NCI-H1092 treated with DMSO at 0.1 percent for 48 hours (cell line): ENCODE measurements around the gene HTATSF1.

Experiments used
- DNase-seq: peaks from one replicate; lab custom pipeline; 2025; lab: John Stamatoyannopoulos, UW

The HTATSF1 gene

DNA sequence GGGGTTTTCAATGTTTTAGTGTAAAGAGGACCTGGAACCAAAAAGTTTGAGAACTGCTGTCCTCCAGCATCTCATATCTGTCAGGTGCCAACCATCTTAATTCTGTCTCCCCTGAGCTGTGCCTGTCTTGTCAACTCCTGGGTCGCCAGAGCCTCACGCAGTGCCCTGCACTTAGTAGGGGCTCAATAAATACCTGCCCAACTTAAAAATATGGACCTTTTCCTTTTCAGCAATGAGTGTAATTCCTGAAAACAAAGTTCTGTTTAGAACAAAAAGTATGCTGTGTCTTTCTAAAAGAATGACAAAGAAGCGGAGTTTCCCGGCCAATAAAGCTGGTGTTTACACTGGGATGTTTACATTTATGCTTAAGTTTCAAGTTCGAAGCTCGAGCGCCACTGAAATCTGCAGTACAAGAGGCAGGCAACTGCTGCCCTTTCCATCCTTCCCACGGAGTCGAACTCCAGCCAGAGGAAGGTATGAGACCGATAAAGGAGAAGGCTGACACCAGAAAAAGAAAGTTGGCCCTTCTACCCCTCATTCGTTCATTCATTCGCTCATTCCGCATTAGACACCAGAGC, 1.1 kb upstream of the HTATSF1 start:
- no peak for DNase-seq

- DNase-seq, result peak; percentile 91
These were observed 432 bp upstream of the HTATSF1 start for GRCh38 chrX:136496764-136497555.

GRCh38 chrX:136519069-136519468, 21.7 kb downstream of the HTATSF1 start:
- DNase-seq, result no peak

DNA sequence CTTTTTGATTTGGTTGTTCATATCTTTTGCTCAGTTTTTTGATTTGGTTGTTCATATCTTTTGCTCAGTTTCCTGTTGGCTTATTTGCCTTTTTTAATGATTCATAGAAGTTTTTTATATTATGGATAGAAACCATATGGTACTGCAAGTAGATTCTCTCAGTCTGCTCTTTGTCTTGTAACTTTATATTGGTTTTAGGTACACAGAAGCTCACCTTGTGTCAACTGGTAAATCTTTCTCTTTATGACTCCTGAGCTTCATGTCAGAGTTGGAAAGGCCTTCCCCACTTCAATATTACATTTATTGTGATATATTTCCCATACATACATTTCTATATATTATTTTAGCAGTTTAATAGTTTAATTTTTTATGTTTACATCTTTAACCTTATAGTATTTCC, 26.4 kb downstream of the HTATSF1 start:
- no peak for DNase-seq

GRCh38 chrX:136525738-136526606, 28.6 kb downstream of the HTATSF1 start:
- DNase-seq, result peak; percentile 20

- DNase-seq, result no peak
These were observed 31.4 kb downstream of the HTATSF1 start for GRCh38 chrX:136528645-136529315.

- DNase-seq, result no peak
These were observed 32.4 kb downstream of the HTATSF1 start for GRCh38 chrX:136529795-136530194.

DNA sequence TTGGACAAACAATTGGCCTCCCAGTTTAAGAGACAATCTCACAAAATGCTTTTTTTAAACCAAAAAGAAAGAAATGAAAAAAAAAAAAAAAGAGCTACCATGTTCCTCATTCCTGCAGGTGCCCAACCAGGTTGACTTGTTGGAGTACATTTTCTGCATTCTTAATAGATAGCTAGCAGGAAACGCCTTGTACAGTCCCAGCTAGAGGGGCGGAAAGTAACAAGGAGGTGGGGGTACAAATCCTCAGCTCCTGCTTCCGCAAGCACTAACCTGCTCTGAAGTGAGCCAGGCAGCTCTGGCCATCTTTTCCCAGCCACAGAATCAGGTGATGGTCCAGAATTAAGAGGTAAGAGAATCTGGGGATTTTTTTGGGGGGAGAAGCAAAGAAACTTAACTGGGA, 34.6 kb downstream of the HTATSF1 start, which contains the start of gene VGLL1:
TSS of gene VGLL1 (plus strand) at position 265 of the 400 bp plus-strand sequence. CDS start 3,806 bp downstream, outside the sequence.
- DNase-seq, result no peak

DNA sequence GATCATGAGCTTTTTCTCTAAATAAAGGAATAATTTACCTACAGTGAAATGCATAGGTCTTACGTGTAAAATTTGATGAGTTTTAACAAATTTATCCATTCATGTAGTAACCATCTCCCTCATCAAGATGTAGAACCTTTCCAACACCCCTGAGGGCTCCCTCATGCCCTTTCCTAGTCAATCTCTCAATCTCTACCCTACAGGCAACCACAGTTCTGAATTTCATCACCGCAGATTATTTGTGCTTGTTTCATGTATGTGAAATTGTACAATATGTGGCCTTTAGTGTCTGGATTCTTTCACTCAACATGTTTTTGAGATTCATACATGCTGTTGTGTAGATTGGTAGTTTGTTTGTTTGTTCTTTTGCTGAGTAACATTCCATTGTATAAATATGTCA, 36.7 kb downstream of the HTATSF1 start:
- DNase-seq, result no peak

DNA sequence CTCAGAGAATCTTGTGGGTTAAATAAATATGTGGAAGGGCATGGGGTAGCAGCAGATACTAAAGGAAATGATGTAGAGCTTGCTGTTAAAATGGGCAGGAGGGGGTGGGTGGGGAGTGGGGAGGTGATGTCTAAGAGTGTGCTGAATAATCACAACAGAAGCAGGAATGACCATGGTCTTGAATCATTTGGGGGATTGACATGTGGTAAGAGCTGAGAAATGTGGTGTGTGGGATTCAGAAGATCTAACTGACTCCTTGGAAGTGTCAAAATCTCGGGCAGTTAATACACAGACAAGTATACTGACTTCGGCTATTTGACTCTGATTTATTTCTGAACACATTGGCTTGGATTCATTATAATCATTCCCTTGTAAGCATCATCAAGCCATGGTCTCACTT, 41.4 kb downstream of the HTATSF1 start:
- DNase-seq, result no peak

- DNase-seq, result no peak
These were observed 42.8 kb downstream of the HTATSF1 start for GRCh38 chrX:136540226-136540625.

GRCh38 chrX:136541294-136541693, 43.9 kb downstream of the HTATSF1 start:
- no peak for DNase-seq

GRCh38 chrX:136542281-136542680, 44.9 kb downstream of the HTATSF1 start:
- DNase-seq, result no peak

- no peak for DNase-seq
These were observed 49.0 kb downstream of the HTATSF1 start for GRCh38 chrX:136546371-136546781.

GRCh38 chrX:136549226-136549625, 51.8 kb downstream of the HTATSF1 start:
- no peak for DNase-seq

GRCh38 chrX:136551410-136551809, 54.0 kb downstream of the HTATSF1 start:
- no peak for DNase-seq

- no peak for DNase-seq
These were observed 58.3 kb downstream of the HTATSF1 start for GRCh38 chrX:136555694-136556093.
